COLO668 (cell line): ENCODE data around the gene GABPB1.
A peak's percentile ranks its signal among the peaks of the same experiment; 100 is the strongest.

Experiments
- DNase-seq: peaks from one replicate; lab custom pipeline; 2025; ENCODE audit not compliant: unreplicated experiment; lab: John Stamatoyannopoulos, UW

The GABPB1 gene

GRCh38 chr15:50280271-50280670, 74.7 kb downstream of the GABPB1 start:
- no peak for DNase-seq

DNA sequence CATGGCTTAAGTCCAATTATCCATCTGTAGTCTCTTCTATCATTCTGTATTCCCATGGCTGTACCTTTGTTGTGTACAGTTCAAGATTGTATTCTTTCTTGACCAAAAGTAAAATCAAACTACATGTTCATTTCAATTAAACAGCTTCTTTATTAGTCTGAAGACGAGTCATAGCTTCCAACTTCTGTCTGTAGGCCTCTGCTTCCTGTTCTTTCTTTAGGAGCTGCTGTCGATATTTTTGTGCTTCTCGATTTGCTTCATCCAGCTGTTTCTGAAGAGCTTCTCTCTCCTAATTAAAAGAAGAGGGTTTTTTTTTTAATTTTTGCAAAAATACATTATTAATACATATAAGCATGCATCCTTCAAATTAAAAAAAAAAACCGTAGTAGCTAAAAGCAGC, 76.5 kb downstream of the GABPB1 start:
- DNase-seq: no peak

DNA sequence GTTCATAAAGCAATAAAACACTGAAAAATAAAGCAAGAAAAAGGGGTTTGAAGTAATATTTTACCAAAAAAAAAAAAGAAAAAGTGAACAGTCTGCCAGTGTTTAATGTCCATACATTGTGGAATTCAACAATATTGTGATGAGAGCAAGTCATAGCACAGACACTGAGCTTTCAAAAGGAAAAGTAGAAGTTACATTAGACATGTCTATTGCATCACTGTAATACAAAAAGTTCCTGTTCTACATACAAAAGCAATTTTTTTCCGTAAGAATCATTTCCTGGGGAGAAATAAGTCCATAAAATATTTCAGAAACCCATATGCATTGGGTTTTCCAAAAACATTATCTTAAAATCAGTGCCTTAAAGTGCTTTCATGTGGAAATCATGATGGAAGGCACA, 77.6 kb downstream of the GABPB1 start:
- DNase-seq: no peak

GRCh38 chr15:50275908-50276307, 79.1 kb downstream of the GABPB1 start:
- no peak for DNase-seq

- no peak for DNase-seq
These were observed 79.9 kb downstream of the GABPB1 start for GRCh38 chr15:50275091-50275490.

DNA sequence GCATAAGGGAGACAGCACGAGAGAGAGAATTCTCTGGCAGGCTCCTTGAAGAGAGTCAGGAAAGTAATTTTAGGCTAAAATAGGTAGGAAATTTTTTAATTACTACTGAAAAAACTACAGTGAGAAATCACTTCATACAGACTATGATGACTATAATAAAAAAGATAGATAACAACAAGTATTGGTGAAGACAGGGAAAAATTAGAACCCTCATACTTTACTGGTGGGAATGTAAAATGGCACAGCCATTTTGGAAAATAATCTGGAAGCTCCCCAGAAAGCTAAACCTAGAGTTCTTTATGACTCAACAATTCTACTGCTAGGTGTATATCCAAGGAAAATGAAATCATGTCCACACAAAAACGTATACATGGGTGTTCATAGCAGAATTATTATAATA, 87.4 kb downstream of the GABPB1 start:
- no peak for DNase-seq

DNA sequence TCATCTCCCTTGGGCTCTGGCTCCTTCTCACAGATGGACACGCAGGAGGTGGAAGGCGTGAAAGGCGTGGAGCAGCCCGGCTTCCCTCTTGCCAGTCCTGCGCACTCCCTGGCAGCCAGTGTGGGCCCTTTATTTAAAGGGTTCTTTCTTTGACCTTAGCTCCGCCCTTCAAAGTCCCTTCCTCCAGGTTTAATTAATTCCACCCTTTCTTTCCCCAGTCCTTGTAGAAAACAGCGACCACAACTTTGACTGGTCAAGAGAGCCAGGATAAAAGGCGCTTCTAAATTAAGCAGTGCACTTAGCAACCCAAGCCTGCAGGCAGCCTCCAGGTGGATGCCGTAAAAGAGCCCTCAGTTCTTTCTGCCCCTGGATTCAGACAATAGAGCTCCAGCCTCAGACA, 89.4 kb downstream of the GABPB1 start, which contains the start of gene HDC:
HDC (minus strand) TSS at position 107 of the 400 bp plus-strand sequence; CDS start at position 4, 103 bp downstream.
- no peak for DNase-seq

GRCh38 chr15:50262533-50262932, 92.5 kb downstream of the GABPB1 start:
- DNase-seq: no peak

- no peak for DNase-seq
These were observed 93.0 kb downstream of the GABPB1 start for GRCh38 chr15:50261981-50262380.

- no peak for DNase-seq
These were observed 94.0 kb downstream of the GABPB1 start for GRCh38 chr15:50260969-50261496.

GRCh38 chr15:50259276-50259675, 95.7 kb downstream of the GABPB1 start:
- no peak for DNase-seq

- no peak for DNase-seq
These were observed 97.1 kb downstream of the GABPB1 start for GRCh38 chr15:50257924-50258323.

- DNase-seq: no peak
These were observed 97.7 kb downstream of the GABPB1 start for GRCh38 chr15:50257332-50257731.

DNA sequence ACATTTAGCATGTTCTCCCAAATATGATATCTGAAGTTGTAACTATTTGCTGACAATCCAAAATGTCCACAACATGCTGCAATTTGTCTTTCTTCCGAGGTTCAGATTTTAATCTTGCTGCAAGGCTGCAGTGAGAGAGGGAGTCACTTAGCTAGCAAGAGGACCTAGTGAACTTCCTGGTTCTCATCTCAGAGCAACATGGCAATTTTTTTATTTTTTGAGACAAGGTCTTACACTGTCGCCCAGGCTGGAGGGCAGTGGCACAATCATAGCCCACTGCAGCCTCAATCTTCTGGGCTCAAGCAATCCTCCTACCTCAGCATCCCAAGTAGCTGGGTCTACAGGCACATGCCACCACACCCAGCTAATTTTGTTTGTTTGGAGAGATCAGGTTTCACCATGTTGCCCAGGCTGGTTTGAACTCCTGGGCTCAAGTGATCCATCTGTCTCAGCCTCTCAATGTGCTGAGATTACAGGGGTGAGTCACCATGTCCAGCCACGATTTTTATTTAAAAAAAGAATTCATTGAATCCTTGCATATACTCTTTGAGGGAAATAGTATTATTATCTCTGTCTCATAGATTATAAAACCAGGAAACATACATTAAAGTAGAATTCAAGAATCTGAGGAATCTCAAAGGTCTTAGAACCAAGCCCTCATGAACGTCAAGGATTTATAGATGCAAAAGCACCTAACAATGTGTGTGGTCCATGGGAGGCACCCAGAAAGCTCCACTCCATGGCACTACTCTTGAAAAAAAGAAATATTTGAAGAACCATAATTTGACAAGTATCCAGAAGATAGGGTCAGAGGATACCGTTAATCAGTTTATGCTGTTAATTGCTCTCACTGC, 98.6 kb downstream of the GABPB1 start:
- peak; percentile 37 for DNase-seq

DNA sequence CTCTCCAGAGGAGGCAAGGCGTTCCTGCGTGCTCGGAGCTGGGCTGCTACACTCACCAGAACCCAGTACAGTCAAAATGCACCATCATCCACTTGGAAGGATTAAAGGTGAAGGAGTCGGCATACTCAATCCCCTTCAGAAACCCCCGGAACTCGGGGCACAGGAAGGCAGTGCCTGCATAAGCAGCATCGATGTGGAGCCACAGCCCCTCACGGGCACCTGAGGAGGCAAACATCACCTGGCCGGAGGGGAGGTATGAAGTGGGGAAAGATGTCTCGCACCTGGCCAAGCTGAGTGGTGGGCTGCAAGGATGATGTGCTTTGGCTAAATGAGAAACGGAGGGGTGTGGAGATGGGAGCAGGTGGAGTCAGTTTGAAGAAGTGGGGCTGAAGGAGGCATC, 102.4 kb downstream of the GABPB1 start:
- no peak for DNase-seq

GRCh38 chr15:50251638-50252182, 103.3 kb downstream of the GABPB1 start:
- no peak for DNase-seq

DNA sequence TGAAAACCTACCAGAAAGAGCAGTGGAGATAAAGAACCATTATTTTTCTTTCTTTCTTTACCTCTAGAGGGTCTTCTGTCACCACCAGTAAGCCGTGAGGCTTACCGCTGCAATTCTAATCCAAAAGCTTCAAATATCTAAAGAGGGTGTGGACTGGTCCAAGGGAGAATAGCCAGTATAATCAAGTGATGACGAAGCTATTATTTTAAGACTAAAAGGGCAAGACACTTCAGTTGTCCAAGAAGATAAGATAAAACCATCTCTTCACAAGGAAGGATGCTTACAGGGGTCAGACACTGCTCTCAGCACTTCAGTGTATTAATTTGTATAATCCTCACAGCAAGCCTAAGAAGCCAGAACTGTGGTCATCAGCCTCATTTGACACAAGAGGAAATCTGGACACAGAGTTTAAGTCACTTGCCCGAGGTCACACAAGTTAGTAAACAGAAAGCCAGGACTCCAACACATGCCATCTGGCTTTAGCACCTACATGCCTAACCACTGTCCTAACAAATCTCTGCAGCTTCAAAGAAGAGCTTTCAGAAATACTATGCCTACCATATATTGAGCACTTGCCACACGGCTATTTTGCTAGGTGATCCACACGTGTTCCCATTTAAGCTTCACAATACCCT, 104.1 kb downstream of the GABPB1 start:
- DNase-seq: no peak

DNA sequence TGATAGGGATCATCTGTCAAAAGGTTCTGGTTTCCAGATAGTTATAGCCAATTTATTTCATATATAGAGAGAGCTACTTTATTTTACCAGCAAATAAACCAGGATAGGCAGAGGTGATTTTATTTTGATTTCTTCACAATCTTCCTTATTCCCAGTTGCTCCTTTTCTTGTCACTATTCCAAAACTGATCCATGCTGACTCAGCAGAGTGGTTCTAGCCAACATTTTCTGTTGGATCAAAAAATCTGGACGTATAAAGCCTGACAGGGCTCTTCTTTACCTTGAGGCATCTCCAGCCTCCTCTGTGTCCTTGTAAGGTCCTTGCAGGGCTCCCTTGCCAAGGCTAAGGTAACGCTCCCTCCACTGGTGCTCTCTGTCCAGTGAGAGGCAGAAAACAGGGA, 105.3 kb downstream of the GABPB1 start:
- no peak for DNase-seq

DNA sequence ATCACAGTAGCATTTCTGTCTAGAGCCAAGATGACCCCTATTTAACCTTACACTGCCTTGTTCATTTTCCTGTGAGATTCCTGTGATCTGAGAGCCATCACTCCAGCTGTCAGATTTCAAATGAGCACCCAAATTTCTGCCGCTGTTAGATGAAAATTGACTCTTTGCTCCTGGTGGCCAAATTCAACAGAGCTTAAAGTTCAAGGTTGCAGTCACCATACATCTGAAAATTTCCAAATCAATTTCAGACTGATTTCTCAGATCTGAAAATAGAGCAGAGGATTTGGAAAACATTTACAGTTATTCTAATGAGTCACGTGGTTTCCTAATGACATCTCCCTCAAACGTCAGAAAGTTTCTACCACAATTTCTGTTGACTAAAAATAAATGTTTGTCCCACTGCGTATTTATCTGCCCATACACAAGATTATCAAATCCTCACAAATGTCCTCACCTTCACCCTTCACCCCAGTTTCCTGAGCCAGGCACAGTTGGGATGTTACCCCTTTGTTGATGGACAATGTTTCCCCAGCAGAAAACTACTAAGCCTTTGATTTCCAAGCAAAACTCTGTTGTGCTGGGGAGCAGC, 105.9 kb downstream of the GABPB1 start:
- DNase-seq: no peak

- DNase-seq: no peak
These were observed 107.0 kb downstream of the GABPB1 start for GRCh38 chr15:50247819-50248655.

GRCh38 chr15:50246631-50247030, 108.4 kb downstream of the GABPB1 start:
- no peak for DNase-seq
